ENCODE measurements around the gene CD81.
"Not testable (repeated sequence)": the region's sequence is repeated elsewhere in the genome, so short reads cannot be mapped to it uniquely, and the experiment has no call there.

CD81 gene

GRCh38 chr11:2376751-2377451, at the start of gene CD81:
Gene CD81, plus strand, starts transcription at chr11:2377310. Its CDS starts 240 bp downstream, at chr11:2377550.
- DNase-seq: no peak

GRCh38 chr11:2328021-2328420, 49.1 kb upstream of the CD81 start:
- no peak for DNase-seq

- no peak for DNase-seq
Observed at GRCh38 chr11:2328656-2329354, 48.3 kb upstream of the CD81 start.

GRCh38 chr11:2329551-2329950, 47.6 kb upstream of the CD81 start:
- DNase-seq: no peak

GRCh38 chr11:2330696-2331095, 46.4 kb upstream of the CD81 start:
- no peak for DNase-seq

- DNase-seq: no peak
Observed at GRCh38 chr11:2331404-2331803, 45.7 kb upstream of the CD81 start.

GRCh38 chr11:2332569-2332968, 44.5 kb upstream of the CD81 start:
- not testable (repeated sequence) for DNase-seq

GRCh38 chr11:2333486-2334205, 43.5 kb upstream of the CD81 start:
- not testable (repeated sequence) for DNase-seq

- DNase-seq: not testable (repeated sequence)
Observed at GRCh38 chr11:2335286-2335685, 41.8 kb upstream of the CD81 start.

- DNase-seq: not testable (repeated sequence)
Observed at GRCh38 chr11:2338760-2339159, 38.4 kb upstream of the CD81 start.

- DNase-seq: no peak
Observed at GRCh38 chr11:2342557-2342956, 34.6 kb upstream of the CD81 start.

GRCh38 chr11:2342981-2343380, 34.1 kb upstream of the CD81 start:
- DNase-seq: no peak

- no peak for DNase-seq
Observed at GRCh38 chr11:2343502-2343901, 33.6 kb upstream of the CD81 start.

GRCh38 chr11:2345050-2345449, 32.1 kb upstream of the CD81 start:
- DNase-seq: no peak

- DNase-seq: no peak
Observed at GRCh38 chr11:2346014-2346413, 31.1 kb upstream of the CD81 start.

- DNase-seq: no peak
Observed at GRCh38 chr11:2346586-2347307, 30.4 kb upstream of the CD81 start.

GRCh38 chr11:2347308-2347830, 29.7 kb upstream of the CD81 start:
- DNase-seq: no peak

- no peak for DNase-seq
Observed at GRCh38 chr11:2348986-2349385, 28.1 kb upstream of the CD81 start.

GRCh38 chr11:2351701-2352100, 25.4 kb upstream of the CD81 start:
- no peak for DNase-seq

GRCh38 chr11:2352420-2352819, 24.7 kb upstream of the CD81 start:
- no peak for DNase-seq

GRCh38 chr11:2355000-2355644, 22.0 kb upstream of the CD81 start:
- no peak for DNase-seq

GRCh38 chr11:2357246-2357645, 19.9 kb upstream of the CD81 start:
- no peak for DNase-seq

Data from AML-193 (cell line).